Stomach (tissue), 4 donors: ENCODE results near the gene CCDC149.

Experiments used
- POLR2A ChIP-seq, 4 donors: fragments of 450-650 bp; IDR thresholded peaks; one replicate each; pipeline ENCODE4 v1.6.1; 2016; ENCODE audit warnings: antibody characterized with exemption in 4 of 4, control low read depth in 2 of 4, mild to moderate bottlenecking in 1 of 4, moderate library complexity in 1 of 4
- POLR2AphosphoS5 ChIP-seq, 3 donors: sonication (generic); formaldehyde crosslinking; IDR thresholded peaks; one replicate each; pipeline ENCODE4 v1.6.1; 2016; ENCODE audit warnings: antibody characterized with exemption in 3 of 3
- TF ChIP-seq, protein P1 (sequence below), 7 experiments: fragments of 450-650 bp in 4 of 7; fragments of 200-600 bp in 3 of 7; sonication (generic) in 3 of 7; IDR thresholded peaks; one replicate each; pipeline ENCODE4 v1.5.1; 2016 to 2019; ENCODE audit warnings: antibody characterized with exemption in 7 of 7, control low read depth in 2 of 7, mild to moderate bottlenecking in 1 of 7

DNA sequence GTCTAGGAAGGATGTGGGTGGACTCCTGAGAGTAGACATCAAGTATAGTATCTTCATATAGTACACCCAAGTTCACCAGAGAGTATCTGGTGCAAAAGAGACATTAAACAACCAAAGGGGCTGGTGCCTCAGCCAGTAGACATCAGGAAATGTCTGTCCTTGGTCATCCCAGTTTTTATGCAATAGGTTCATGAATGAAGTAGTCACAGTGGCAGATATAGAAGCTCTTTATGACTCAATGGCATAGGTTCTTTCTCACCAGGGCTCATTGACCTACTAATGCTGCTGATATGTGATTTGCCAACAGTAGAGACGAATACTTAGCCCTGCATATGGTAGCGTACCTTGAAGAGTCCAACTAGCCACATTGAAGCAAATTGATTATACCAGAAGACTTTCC, 45.0 kb upstream of the CCDC149 start:
- TF ChIP-seq, protein P1, sequence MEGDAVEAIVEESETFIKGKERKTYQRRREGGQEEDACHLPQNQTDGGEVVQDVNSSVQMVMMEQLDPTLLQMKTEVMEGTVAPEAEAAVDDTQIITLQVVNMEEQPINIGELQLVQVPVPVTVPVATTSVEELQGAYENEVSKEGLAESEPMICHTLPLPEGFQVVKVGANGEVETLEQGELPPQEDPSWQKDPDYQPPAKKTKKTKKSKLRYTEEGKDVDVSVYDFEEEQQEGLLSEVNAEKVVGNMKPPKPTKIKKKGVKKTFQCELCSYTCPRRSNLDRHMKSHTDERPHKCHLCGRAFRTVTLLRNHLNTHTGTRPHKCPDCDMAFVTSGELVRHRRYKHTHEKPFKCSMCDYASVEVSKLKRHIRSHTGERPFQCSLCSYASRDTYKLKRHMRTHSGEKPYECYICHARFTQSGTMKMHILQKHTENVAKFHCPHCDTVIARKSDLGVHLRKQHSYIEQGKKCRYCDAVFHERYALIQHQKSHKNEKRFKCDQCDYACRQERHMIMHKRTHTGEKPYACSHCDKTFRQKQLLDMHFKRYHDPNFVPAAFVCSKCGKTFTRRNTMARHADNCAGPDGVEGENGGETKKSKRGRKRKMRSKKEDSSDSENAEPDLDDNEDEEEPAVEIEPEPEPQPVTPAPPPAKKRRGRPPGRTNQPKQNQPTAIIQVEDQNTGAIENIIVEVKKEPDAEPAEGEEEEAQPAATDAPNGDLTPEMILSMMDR (IDR thresholded peaks at IDR 0.05) = no peak
- TF ChIP-seq POLR2A (IDR thresholded peaks at IDR 0.05) (no peak), POLR2AphosphoS5 (IDR thresholded peaks at IDR 0.05) (no peak)
